K562 (cell line): ENCODE data around the gene PDE6D. TPM values are rescaled to one million over a fixed set of nuclear protein-coding genes. Genes with fewer than 3 reads are reported as not detected.

ENCODE experiments used
- BRD4 ChIP-seq: fragments of 200-600 bp; sonication (generic); IDR thresholded peaks from 2 replicates; pipeline ENCODE4 v1.6.1; 2017; ENCODE audit warnings: inconsistent platforms
- HMGN3 ChIP-seq: IDR thresholded peaks from 2 replicates; pipeline ENCODE4 v1.6.1; 2011; ENCODE audit warnings: borderline replicate concordance, low read depth, mild to moderate bottlenecking, mixed read lengths, low read length; ENCODE audit not compliant: insufficient read length; ENCODE audit errors: extremely low read depth
- MEF2D ChIP-seq: conservative IDR thresholded peaks from 2 replicates; pipeline ENCODE4 v1.6.1; 2016; ENCODE audit warnings: low read depth, missing genetic modification characterization, missing compliant biosample characterization
- NFIC ChIP-seq: fragments of 450-650 bp; IDR thresholded peaks from 2 replicates; pipeline ENCODE4 v1.6.1; 2017; ENCODE audit warnings: mild to moderate bottlenecking, inconsistent platforms
- SRSF3 ChIP-seq: fragments of 200-400 bp; formaldehyde crosslinking; IDR thresholded peaks from 2 replicates; pipeline ENCODE4 v1.6.1; 2016; ENCODE audit warnings: mild to moderate bottlenecking, low read length, moderate library complexity; ENCODE audit not compliant: insufficient read depth
- TEAD1 ChIP-seq, 2 experiments: fragments of 450-650 bp in 1 of 2; sonication (generic) in 1 of 2; formaldehyde crosslinking; IDR thresholded peaks; 2 replicates each; pipeline versions ENCODE4 v1.4.0 to v1.8.0; 2020 to 2022; ENCODE audit warnings: mild to moderate bottlenecking in 2 of 2, missing genetic modification reagents in 1 of 2
- ZNF146 ChIP-seq: IDR thresholded peaks from one replicate; pipeline ENCODE4 v1.6.1; 2018; ENCODE audit warnings: missing compliant biosample characterization; ENCODE audit not compliant: unreplicated experiment
- ZNF311 ChIP-seq: fragments of 250-450 bp; sonication (Bioruptor Pico); IDR thresholded peaks from 2 replicates; pipeline ENCODE4 v1.4.0; 2020; ENCODE audit warnings: mild to moderate bottlenecking, moderate library complexity
- ZNF584 ChIP-seq: fragments of 200-800 bp; sonication (Bioruptor generic); IDR thresholded peaks from 2 replicates; pipeline ENCODE4 v1.6.1; 2016; ENCODE audit warnings: low read depth, mild to moderate bottlenecking, missing genetic modification characterization, missing compliant biosample characterization
- polyA plus RNA-seq, 8 experiments: library from polyadenylated mRNA; depleted of rRNA in 4 of 8; stranded (reverse) in 5 of 8; unstranded in 3 of 8; fragments of >200 nt; fragmentation: Nextera tagmentation in 2 of 8; fragmentation: Illumina TruSeq in 1 of 8; extraction: Ambion mirVana in 2 of 8; extraction: Trizol in 1 of 8; gene quantifications; 2 replicates each; pipeline versions ENCODE4 v1.2.1 to v1.2.3, GENCODE V29; 2011 to 2014; ENCODE audit warnings: inconsistent platforms in 1 of 8, missing spikeins in 1 of 8
- total RNA-seq, 7 experiments: library from RNA; depleted of rRNA in 6 of 7; stranded (reverse); fragments of >200 nt in 6 of 7; fragmentation: Illumina TruSeq in 2 of 7; extraction: Trizol in 2 of 7; gene quantifications; 2 replicates each; pipeline versions ENCODE4 v1.2.1 to v1.2.3, GENCODE V29; 2011 to 2021; ENCODE audit warnings: low replicate concordance in 1 of 7
- TF ChIP-seq, protein P1 (sequence below): fragments of 450-650 bp; formaldehyde crosslinking; IDR thresholded peaks from 2 replicates; pipeline ENCODE4 v1.4.0; 2020; ENCODE audit warnings: mild to moderate bottlenecking, mixed read lengths
- TF ChIP-seq, protein P2 (sequence below), 2 experiments: fragments of 450-650 bp in 1 of 2; sonication (generic) in 1 of 2; formaldehyde crosslinking; conservative IDR thresholded peaks; 2 replicates each; pipeline versions ENCODE4 v1.4.0 to v1.8.1; 2020 to 2022; ENCODE audit warnings: mild to moderate bottlenecking in 1 of 2, missing genetic modification reagents in 1 of 2
- TF ChIP-seq, protein P3 (sequence below): fragments of 450-650 bp; IDR thresholded peaks from 2 replicates; pipeline ENCODE4 v1.6.1; 2017; ENCODE audit warnings: antibody characterized with exemption, mild to moderate bottlenecking

The PDE6D gene
- total and polyA plus RNA-seq, 9 of the 15 experiments (the other 6 are each of a cell fraction or from before 2014, with no cell fraction given): 0.65 to 11.6 (median 7.0) TPM

DNA sequence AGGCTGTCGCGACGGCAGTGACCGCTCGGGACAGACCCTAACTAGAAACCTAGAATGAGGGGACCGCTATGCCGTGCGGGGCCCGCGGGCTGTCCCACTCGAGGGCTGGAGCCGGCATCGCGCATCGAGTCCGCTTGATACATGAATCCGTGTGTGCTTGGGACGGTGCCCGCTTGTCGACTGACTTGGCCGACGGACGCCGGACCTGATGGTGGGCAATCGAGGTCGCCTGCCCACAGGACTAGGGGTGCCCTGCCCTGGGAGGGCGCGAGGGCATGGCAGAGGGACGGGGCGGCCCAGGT is 73.5 kb downstream of the PDE6D start (continued):
- TF ChIP-seq ZNF146 (CRISPR knock-in tag): no peak
- peak; percentile 59 for TF ChIP-seq NFIC
- 0 out of 2 replicates have a peak, but pooled peaks have one; percentile 84 for TF ChIP-seq SRSF3
- 0 out of 4 replicates have a peak, but pooled peaks of 1 of the 2 experiments have one; percentile 16 for TF ChIP-seq TEAD1 (CRISPR knock-in tag; IDR thresholded peaks at IDR 0.05)
- TF ChIP-seq ZNF584: peak; percentile 54
- TF ChIP-seq, protein P1, sequence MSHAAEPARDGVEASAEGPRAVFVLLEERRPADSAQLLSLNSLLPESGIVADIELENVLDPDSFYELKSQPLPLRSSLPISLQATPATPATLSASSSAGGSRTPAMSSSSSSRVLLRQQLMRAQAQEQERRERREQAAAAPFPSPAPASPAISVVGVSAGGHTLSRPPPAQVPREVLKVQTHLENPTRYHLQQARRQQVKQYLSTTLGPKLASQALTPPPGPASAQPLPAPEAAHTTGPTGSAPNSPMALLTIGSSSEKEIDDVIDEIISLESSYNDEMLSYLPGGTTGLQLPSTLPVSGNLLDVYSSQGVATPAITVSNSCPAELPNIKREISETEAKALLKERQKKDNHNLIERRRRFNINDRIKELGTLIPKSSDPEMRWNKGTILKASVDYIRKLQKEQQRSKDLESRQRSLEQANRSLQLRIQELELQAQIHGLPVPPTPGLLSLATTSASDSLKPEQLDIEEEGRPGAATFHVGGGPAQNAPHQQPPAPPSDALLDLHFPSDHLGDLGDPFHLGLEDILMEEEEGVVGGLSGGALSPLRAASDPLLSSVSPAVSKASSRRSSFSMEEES: 0 out of 2 replicates have a peak, but pooled peaks have one; percentile 14
- TF ChIP-seq, protein P2, sequence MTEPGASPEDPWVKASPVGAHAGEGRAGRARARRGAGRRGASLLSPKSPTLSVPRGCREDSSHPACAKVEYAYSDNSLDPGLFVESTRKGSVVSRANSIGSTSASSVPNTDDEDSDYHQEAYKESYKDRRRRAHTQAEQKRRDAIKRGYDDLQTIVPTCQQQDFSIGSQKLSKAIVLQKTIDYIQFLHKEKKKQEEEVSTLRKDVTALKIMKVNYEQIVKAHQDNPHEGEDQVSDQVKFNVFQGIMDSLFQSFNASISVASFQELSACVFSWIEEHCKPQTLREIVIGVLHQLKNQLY (CRISPR knock-in tag; conservative IDR thresholded peaks at IDR 0.05): no peak
- TF ChIP-seq, protein P3, sequence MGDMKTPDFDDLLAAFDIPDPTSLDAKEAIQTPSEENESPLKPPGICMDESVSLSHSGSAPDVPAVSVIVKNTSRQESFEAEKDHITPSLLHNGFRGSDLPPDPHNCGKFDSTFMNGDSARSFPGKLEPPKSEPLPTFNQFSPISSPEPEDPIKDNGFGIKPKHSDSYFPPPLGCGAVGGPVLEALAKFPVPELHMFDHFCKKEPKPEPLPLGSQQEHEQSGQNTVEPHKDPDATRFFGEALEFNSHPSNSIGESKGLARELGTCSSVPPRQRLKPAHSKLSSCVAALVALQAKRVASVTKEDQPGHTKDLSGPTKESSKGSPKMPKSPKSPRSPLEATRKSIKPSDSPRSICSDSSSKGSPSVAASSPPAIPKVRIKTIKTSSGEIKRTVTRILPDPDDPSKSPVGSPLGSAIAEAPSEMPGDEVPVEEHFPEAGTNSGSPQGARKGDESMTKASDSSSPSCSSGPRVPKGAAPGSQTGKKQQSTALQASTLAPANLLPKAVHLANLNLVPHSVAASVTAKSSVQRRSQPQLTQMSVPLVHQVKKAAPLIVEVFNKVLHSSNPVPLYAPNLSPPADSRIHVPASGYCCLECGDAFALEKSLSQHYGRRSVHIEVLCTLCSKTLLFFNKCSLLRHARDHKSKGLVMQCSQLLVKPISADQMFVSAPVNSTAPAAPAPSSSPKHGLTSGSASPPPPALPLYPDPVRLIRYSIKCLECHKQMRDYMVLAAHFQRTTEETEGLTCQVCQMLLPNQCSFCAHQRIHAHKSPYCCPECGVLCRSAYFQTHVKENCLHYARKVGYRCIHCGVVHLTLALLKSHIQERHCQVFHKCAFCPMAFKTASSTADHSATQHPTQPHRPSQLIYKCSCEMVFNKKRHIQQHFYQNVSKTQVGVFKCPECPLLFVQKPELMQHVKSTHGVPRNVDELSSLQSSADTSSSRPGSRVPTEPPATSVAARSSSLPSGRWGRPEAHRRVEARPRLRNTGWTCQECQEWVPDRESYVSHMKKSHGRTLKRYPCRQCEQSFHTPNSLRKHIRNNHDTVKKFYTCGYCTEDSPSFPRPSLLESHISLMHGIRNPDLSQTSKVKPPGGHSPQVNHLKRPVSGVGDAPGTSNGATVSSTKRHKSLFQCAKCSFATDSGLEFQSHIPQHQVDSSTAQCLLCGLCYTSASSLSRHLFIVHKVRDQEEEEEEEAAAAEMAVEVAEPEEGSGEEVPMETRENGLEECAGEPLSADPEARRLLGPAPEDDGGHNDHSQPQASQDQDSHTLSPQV: 0 out of 2 replicates have a peak, but pooled peaks have one; percentile 66
- no peak for TF ChIP-seq MEF2D (tag)
- TF ChIP-seq ZNF311 (CRISPR knock-in tag): 0 out of 2 replicates have a peak, but pooled peaks have one; percentile 31
- TF ChIP-seq BRD4: peak; percentile 78; the same call in 1 of the 2 replicates
- TF ChIP-seq HMGN3: no peak
